ENCODE data around the gene PYROXD2.
A peak's percentile ranks its signal among the peaks of the same experiment; 100 is the strongest.

PYROXD2 gene

DNA sequence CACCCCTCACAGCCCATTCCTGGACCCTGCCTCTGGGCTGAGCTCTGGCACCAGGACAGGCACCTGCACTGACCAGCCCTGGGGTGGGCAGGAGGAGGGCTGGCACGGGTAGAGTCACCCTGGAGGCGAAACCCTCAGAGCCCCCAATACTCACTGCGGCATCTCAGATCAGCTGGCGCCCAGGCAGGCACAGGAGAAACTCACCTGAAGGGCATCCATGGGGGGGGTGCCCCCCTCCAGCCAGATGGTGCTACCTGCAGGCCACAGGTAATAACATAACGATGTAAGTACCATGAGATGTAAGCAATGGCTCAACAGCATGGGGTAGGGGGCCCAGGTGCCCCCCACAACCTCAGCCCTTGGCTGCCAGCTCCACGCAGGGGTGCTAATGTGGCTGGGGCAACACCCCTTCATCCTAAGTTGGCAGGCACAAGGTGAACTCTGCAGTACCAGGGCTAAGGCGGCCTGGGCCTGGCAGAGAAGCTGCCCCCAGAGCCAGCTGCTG is 12.1 kb upstream of the PYROXD2 start:
- Histone ChIP-seq H3K27me3 (no peaks in the 10 kb centered on the region), H3K9me3 (no peaks in the 10 kb centered on the region), H3K4me3 (ENCODE audit: low read depth in 1 of 2, low read length in 1 of 2) (no peak overlapping the region), H3K4me1 (ENCODE audit: control insufficient read depth in 1 of 2, insufficient read depth in 1 of 2, low read depth in 1 of 2, low read length in 1 of 2) (no peaks in the 10 kb centered on the region), H3K27ac (no peak overlapping the region), H3K36me3 (peaks cover 98% of the 10 kb centered on the region)
- TF ChIP-seq, protein P1, sequence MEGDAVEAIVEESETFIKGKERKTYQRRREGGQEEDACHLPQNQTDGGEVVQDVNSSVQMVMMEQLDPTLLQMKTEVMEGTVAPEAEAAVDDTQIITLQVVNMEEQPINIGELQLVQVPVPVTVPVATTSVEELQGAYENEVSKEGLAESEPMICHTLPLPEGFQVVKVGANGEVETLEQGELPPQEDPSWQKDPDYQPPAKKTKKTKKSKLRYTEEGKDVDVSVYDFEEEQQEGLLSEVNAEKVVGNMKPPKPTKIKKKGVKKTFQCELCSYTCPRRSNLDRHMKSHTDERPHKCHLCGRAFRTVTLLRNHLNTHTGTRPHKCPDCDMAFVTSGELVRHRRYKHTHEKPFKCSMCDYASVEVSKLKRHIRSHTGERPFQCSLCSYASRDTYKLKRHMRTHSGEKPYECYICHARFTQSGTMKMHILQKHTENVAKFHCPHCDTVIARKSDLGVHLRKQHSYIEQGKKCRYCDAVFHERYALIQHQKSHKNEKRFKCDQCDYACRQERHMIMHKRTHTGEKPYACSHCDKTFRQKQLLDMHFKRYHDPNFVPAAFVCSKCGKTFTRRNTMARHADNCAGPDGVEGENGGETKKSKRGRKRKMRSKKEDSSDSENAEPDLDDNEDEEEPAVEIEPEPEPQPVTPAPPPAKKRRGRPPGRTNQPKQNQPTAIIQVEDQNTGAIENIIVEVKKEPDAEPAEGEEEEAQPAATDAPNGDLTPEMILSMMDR (IDR thresholded peaks at IDR 0.05) = no peak

DNA sequence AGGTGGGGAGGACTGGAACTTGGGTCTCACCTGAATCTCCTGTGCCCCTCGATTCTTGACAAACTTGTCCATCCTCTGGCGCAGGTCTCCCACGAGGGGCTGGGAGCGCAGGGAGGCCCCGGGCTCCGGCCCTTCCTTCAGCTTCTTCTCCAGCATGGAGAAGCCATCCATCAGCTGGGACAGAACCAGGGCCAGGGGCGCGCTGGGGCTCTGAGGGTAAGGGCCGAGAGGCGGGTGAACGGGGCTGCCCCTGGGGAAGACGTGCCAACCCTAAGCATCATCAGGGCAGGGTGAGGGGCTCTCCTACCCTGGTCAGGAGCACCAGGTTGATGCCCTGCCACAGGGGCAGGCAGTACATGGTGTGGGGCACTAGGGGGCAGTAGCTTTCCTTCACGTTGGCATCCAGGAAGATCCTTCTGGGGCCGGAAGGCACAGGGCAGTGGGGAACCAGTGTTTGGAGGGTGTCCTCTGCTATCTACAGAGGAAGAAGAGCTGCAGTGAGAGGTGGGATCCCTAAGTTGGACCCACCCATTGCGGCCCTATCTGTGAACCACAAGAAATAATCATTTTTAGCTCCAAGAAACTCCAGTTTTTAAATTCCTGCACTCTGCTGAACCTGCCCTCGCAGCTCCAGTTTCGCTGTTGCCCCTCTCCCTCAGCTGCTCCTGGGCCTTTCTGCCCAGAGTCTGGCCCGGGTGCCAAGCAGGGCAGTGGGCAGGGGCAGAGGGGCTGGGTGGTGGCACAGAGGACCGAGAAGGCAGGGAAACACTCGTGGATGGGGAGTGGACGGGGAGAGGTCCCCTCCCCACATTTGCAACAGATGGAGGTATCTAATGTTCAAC is 10.8 kb upstream of the PYROXD2 start:
- no peaks in the 10 kb centered on the region for H3K27me3 ChIP-seq
- no peak overlapping the region for H3K27ac ChIP-seq
- no peak overlapping the region for H3K4me3 ChIP-seq (ENCODE audit: low read depth in 1 of 2, low read length in 1 of 2)
- peaks cover 98% of the 10 kb centered on the region for H3K36me3 ChIP-seq
- no peaks in the 10 kb centered on the region for H3K9me3 ChIP-seq
- no peaks in the 10 kb centered on the region for H3K4me1 ChIP-seq (ENCODE audit: control insufficient read depth in 1 of 2, insufficient read depth in 1 of 2, low read depth in 1 of 2, low read length in 1 of 2)
- TF ChIP-seq, protein P1 (IDR thresholded peaks at IDR 0.05) = peak; percentile 39

DNA sequence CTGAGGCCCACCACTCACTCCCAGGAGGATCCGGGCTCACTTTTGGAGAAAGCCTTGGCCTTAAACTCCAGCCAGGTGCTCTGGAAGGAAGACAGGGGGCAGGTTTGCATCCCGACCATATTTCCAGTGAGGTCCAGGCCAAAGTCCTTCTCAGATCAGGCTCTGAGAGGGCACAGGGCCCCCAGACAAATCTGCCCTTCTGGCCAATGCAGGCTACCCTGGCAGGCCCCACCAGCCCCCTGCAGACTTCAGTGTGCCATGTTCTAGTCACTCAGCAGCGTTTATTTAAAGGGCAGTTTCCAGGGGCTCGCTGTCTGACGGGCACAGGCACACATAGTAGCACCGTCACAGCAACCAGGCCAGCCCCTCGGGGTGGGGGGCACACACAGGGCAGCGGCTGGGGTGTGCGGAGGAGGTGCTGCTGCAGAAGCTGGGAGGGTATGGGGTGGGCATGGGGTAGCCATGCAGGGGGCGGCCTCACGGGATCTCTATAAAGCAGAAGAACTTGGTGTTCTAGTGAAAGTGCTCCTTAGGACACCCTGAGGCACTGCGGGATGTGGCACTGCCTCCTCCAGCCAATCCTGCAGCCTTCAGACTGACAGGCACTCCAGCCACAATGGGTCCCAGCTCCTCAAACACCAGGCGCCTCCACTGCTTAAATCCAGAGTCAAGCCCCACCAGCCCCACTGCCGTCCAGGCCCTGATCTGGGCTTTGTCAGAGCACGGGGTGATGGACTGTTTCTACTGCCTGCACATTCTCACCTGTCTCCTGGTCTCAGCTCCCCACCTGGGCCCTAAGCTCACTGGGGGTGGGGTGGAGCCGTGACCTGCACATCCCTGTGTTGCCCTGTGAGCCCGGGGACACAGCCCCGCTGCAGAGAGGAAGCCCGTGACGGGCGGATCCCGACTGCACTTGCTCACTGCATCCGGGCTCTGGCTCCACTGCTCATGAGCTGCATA is 9.6 kb upstream of the PYROXD2 start:
- Histone ChIP-seq H3K27me3 (no peaks in the 10 kb centered on the region), H3K36me3 (peaks cover 98% of the 10 kb centered on the region), H3K4me1 (ENCODE audit: control insufficient read depth in 1 of 2, insufficient read depth in 1 of 2, low read depth in 1 of 2, low read length in 1 of 2) (no peaks in the 10 kb centered on the region), H3K9me3 (no peaks in the 10 kb centered on the region), H3K27ac (no peak overlapping the region), H3K4me3 (ENCODE audit: low read depth in 1 of 2, low read length in 1 of 2) (no peak overlapping the region)
- TF ChIP-seq, protein P1 (IDR thresholded peaks at IDR 0.05) = no peak

DNA sequence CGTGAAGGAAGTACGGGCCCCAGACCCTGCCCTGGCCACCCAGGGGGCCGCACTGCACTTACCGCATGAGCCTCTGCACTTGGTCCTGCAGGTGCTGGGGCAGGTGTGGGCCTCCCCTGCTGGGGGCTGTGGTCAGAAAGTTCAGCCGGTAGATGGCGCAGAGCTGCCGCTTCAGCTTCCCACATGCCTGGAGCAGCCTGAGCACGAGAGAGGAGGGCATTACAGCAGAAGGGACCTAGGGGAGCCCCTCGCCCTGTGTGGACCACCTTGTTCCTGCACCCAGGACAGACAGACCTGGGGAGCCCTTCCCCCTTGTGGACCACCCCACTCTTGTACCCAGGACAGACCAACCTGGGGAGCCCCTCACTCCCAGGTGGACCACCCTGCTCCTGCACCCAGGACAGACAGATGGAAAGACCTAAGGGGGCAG is 8.7 kb upstream of the PYROXD2 start:
- H3K9me3 ChIP-seq = no peaks in the 10 kb centered on the region
- peaks cover 98% of the 10 kb centered on the region for H3K36me3 ChIP-seq
- no peaks in the 10 kb centered on the region for H3K27me3 ChIP-seq
- TF ChIP-seq, protein P1 (IDR thresholded peaks at IDR 0.05) = no peak
- no peak overlapping the region for H3K4me3 ChIP-seq (ENCODE audit: low read depth in 1 of 2, low read length in 1 of 2)
- H3K4me1 ChIP-seq (ENCODE audit: control insufficient read depth in 1 of 2, insufficient read depth in 1 of 2, low read depth in 1 of 2, low read length in 1 of 2) = no peaks in the 10 kb centered on the region
- no peak overlapping the region for H3K27ac ChIP-seq

DNA sequence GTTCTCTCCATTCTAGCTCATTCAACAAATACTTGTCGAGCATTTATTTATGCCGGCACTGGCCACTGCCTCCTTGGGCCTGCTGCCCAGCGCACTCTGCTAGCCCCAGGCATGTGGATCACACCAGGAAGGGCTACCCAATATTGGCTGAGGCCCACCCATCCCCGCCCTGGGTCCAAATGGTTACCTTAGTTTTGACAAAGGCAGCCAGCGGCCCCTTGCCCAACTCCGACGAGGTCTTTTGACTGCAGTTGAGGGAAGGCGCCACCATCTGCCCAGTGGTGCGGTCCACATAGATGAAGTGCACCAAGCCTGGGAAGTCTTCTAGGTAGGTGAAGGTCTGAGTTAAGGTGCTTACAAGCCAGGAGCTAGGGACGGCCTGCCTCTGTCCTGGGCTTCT is 7.2 kb upstream of the PYROXD2 start:
- Histone ChIP-seq H3K27me3 (no peaks in the 10 kb centered on the region), H3K4me1 (ENCODE audit: control insufficient read depth in 1 of 2, insufficient read depth in 1 of 2, low read depth in 1 of 2, low read length in 1 of 2) (no peaks in the 10 kb centered on the region), H3K9me3 (no peaks in the 10 kb centered on the region), H3K36me3 (peaks cover 100% of the 10 kb centered on the region), H3K4me3 (ENCODE audit: low read depth in 1 of 2, low read length in 1 of 2) (no peak overlapping the region), H3K27ac (no peak overlapping the region)
- TF ChIP-seq, protein P1 (IDR thresholded peaks at IDR 0.05) = no peak

Measured in neutrophil (primary cell).